ENCODE data around the gene KCNK3. TPM values are rescaled to one million over a fixed set of nuclear protein-coding genes. Genes with fewer than 3 reads are reported as not detected.

The KCNK3 gene
- total and polyA plus RNA-seq, 2 donors (not counting 1 experiment from before 2014, with no cell fraction given), result under 0.01 TPM; not detected in 1

GRCh38 chr2:26655611-26656195 lies 36.8 kb upstream of the KCNK3 start:
- H3K4me3 ChIP-seq (replicated peaks in 1 of 4; ENCODE audit: control extremely low read depth in 1 of 4, insufficient read depth in 1 of 4, low read depth in 3 of 4, low read length in 4 of 4), result no peak overlapping the region
- H3K27ac ChIP-seq (ENCODE audit: insufficient read depth, low read length), result no peak overlapping the region
- H3K4me1 ChIP-seq (ENCODE audit: control insufficient read depth, extremely low read depth, insufficient read depth, low read length), result no peaks in the 10 kb centered on the region
- no peaks in the 10 kb centered on the region for H4K20me1 ChIP-seq (ENCODE audit: control insufficient read depth, extremely low read depth, insufficient read depth, low read length)
- H3K9ac ChIP-seq (ENCODE audit: insufficient read depth, low read length), result no peak overlapping the region
- no peaks in the 10 kb centered on the region for H3K9me3 ChIP-seq (ENCODE audit: control insufficient read depth, insufficient read depth, low read depth, low read length)
- TF ChIP-seq EZH2 (IDR thresholded peaks at IDR 0.05; ENCODE audit: low read length, missing control alignments), result no peak
- no peak for TF ChIP-seq CTCF (conservative IDR thresholded peaks at IDR 0.05 in 1 of 2, IDR thresholded peaks at IDR 0.05 in 1 of 2; ENCODE audit: low read depth in 1 of 2, low read length in 2 of 2)
- no peak overlapping the region for H3K4me2 ChIP-seq (ENCODE audit: extremely low read depth, insufficient read depth, low read length)
- H3K27me3 ChIP-seq (ENCODE audit: control insufficient read depth, insufficient read depth, low read length), result peaks cover 17% of the 10 kb centered on the region
- H2AFZ ChIP-seq (ENCODE audit: low read length), result no peak overlapping the region
- no peaks in the 10 kb centered on the region for H3K79me2 ChIP-seq (ENCODE audit: control insufficient read depth, insufficient read depth, low read length)
- no peaks in the 10 kb centered on the region for H3K36me3 ChIP-seq (ENCODE audit: control insufficient read depth, insufficient read depth, low read length)
- DNase-seq (ENCODE audit: low read depth in 2 of 2), result no peak

GRCh38 chr2:26657265-26657664 lies 35.3 kb upstream of the KCNK3 start:
- Histone ChIP-seq H3K9me3 (ENCODE audit: control insufficient read depth, insufficient read depth, low read depth, low read length) (no peaks in the 10 kb centered on the region), H3K27me3 (ENCODE audit: control insufficient read depth, insufficient read depth, low read length) (peaks cover 5% of the 10 kb centered on the region), H3K79me2 (ENCODE audit: control insufficient read depth, insufficient read depth, low read length) (no peaks in the 10 kb centered on the region), H3K27ac (ENCODE audit: insufficient read depth, low read length) (no peak overlapping the region), H3K4me1 (ENCODE audit: control insufficient read depth, extremely low read depth, insufficient read depth, low read length) (no peaks in the 10 kb centered on the region), H3K4me2 (ENCODE audit: extremely low read depth, insufficient read depth, low read length) (no peak overlapping the region), H3K36me3 (ENCODE audit: control insufficient read depth, insufficient read depth, low read length) (no peaks in the 10 kb centered on the region), H3K4me3 (replicated peaks in 1 of 4; ENCODE audit: control extremely low read depth in 1 of 4, insufficient read depth in 1 of 4, low read depth in 3 of 4, low read length in 4 of 4) (no peak overlapping the region), H2AFZ (ENCODE audit: low read length) (no peak overlapping the region), H4K20me1 (ENCODE audit: control insufficient read depth, extremely low read depth, insufficient read depth, low read length) (no peaks in the 10 kb centered on the region), H3K9ac (ENCODE audit: insufficient read depth, low read length) (no peak overlapping the region)
- TF ChIP-seq CTCF (conservative IDR thresholded peaks at IDR 0.05 in 1 of 2, IDR thresholded peaks at IDR 0.05 in 1 of 2; ENCODE audit: low read depth in 1 of 2, low read length in 2 of 2) (no peak), EZH2 (IDR thresholded peaks at IDR 0.05; ENCODE audit: low read length, missing control alignments) (no peak)
- no peak for DNase-seq (ENCODE audit: low read depth in 2 of 2)

GRCh38 chr2:26658691-26659346 lies 33.7 kb upstream of the KCNK3 start:
- Histone ChIP-seq H2AFZ (ENCODE audit: low read length) (no peak overlapping the region), H3K4me2 (ENCODE audit: extremely low read depth, insufficient read depth, low read length) (no peak overlapping the region), H3K9me3 (ENCODE audit: control insufficient read depth, insufficient read depth, low read depth, low read length) (no peaks in the 10 kb centered on the region), H3K36me3 (ENCODE audit: control insufficient read depth, insufficient read depth, low read length) (no peaks in the 10 kb centered on the region), H3K4me3 (replicated peaks in 1 of 4; ENCODE audit: control extremely low read depth in 1 of 4, insufficient read depth in 1 of 4, low read depth in 3 of 4, low read length in 4 of 4) (no peak overlapping the region), H3K9ac (ENCODE audit: insufficient read depth, low read length) (no peak overlapping the region), H4K20me1 (ENCODE audit: control insufficient read depth, extremely low read depth, insufficient read depth, low read length) (no peaks in the 10 kb centered on the region), H3K27me3 (ENCODE audit: control insufficient read depth, insufficient read depth, low read length) (peaks cover 2% of the 10 kb centered on the region), H3K79me2 (ENCODE audit: control insufficient read depth, insufficient read depth, low read length) (no peaks in the 10 kb centered on the region), H3K27ac (ENCODE audit: insufficient read depth, low read length) (no peak overlapping the region), H3K4me1 (ENCODE audit: control insufficient read depth, extremely low read depth, insufficient read depth, low read length) (no peaks in the 10 kb centered on the region)
- TF ChIP-seq EZH2 (IDR thresholded peaks at IDR 0.05; ENCODE audit: low read length, missing control alignments), result no peak
- no peak for TF ChIP-seq CTCF (conservative IDR thresholded peaks at IDR 0.05 in 1 of 2, IDR thresholded peaks at IDR 0.05 in 1 of 2; ENCODE audit: low read depth in 1 of 2, low read length in 2 of 2)
- no peak for DNase-seq (ENCODE audit: low read depth in 2 of 2)
